Measurements from ENCODE around the gene ASIC3.

DNA sequence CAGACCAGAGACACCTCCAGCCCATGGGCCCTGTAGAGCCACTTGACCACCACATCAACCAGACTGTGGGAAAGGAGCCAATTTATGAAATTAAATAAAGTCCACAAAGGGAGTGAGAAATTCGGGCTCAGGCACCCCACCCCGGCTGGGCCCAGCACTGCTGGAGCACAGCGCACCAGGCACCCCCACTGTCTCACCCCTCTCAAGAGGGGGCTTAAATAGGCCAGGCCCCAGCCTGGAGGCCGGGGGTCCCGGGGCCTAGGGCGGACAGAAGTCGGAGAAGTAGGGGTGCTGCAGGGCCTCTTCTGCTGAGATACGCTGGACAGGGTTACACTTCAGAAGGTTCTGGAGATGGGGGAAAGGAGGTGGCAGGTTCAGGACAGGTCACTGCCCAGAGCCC lies 5.4 kb downstream of the ASIC3 start:
- TF ChIP-seq EZH2 (IDR thresholded peaks at IDR 0.05; ENCODE audit: borderline replicate concordance, low read depth, low read length, severe bottlenecking) (no peak), POLR2A (IDR thresholded peaks at IDR 0.05; ENCODE audit: low read depth, low read length) (no peak), JUN (IDR thresholded peaks at IDR 0.05; ENCODE audit: borderline replicate concordance, insufficient read depth, insufficient read length, low read depth) (no peak), MYC (IDR thresholded peaks at IDR 0.05; ENCODE audit: low read depth, low read length) (no peak), POLR2AphosphoS5 (IDR thresholded peaks at IDR 0.05; ENCODE audit: insufficient read depth, low read depth, low read length) (no peak)
- TF ChIP-seq, protein P1, sequence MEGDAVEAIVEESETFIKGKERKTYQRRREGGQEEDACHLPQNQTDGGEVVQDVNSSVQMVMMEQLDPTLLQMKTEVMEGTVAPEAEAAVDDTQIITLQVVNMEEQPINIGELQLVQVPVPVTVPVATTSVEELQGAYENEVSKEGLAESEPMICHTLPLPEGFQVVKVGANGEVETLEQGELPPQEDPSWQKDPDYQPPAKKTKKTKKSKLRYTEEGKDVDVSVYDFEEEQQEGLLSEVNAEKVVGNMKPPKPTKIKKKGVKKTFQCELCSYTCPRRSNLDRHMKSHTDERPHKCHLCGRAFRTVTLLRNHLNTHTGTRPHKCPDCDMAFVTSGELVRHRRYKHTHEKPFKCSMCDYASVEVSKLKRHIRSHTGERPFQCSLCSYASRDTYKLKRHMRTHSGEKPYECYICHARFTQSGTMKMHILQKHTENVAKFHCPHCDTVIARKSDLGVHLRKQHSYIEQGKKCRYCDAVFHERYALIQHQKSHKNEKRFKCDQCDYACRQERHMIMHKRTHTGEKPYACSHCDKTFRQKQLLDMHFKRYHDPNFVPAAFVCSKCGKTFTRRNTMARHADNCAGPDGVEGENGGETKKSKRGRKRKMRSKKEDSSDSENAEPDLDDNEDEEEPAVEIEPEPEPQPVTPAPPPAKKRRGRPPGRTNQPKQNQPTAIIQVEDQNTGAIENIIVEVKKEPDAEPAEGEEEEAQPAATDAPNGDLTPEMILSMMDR (IDR thresholded peaks at IDR 0.05; ENCODE audit: extremely low read depth in 1 of 2, insufficient read depth in 1 of 2, low read depth in 1 of 2, low read length in 2 of 2) = no peak
- TF ChIP-seq, protein P2, sequence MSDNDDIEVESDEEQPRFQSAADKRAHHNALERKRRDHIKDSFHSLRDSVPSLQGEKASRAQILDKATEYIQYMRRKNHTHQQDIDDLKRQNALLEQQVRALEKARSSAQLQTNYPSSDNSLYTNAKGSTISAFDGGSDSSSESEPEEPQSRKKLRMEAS (IDR thresholded peaks at IDR 0.05; ENCODE audit: insufficient read depth, insufficient read length) = no peak

All from endothelial cell of umbilical vein (primary cell).